Bronchus fibroblast of lung (primary cell): Measurements from ENCODE around the gene STRADA. TPM values are rescaled to one million over a fixed set of nuclear protein-coding genes. Genes with fewer than 3 reads are reported as not detected.

ENCODE experiments used
- total RNA-seq: library from RNA; depleted of rRNA; stranded (reverse); fragments of >200 nt; gene quantifications from 2 replicates; pipeline ENCODE4 v1.2.3, GENCODE V29; 2015

Gene STRADA, protein sequence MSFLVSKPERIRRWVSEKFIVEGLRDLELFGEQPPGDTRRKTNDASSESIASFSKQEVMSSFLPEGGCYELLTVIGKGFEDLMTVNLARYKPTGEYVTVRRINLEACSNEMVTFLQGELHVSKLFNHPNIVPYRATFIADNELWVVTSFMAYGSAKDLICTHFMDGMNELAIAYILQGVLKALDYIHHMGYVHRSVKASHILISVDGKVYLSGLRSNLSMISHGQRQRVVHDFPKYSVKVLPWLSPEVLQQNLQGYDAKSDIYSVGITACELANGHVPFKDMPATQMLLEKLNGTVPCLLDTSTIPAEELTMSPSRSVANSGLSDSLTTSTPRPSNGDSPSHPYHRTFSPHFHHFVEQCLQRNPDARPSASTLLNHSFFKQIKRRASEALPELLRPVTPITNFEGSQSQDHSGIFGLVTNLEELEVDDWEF
- 18.8 and 22.6 TPM in 2 replicates for total RNA-seq

DNA sequence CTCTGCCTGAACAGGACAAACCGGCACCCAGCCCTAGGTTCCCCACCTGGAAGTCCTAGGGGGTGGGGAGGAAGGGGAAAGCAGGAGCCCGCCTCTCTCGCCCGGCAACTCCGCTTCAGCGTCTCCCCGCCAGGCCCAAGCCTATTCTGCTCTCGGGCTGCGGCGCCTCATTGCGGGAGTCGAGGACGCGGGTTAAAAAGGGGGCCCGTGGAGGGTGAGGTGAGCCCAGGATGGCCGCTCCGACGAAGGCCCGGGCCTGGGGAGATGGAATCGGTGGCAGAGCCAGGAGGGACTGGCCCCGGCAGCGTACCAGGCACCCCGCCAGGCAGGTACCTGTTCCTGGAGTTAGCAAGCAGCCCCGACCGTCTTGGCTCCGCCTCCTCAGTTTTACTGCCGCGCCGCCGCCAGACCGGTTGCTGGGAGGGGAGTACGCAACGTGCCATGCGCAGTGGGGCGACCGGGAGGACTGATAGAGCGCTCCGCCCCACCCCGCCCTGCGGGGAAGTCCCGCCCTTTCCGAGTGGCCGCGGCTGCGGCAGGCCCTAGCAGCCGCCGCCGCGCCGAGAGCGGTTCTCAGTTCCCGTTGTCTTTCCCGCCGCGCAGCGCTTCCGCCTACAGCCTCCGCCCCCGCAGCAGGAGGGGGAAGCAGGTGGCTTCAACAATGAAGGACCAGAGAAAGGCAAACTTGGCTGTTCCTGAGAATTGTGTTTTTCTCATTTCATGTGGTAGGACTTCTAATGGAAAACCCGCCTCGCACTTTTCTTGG, at the start of gene STRADA:
STRADA (minus strand) TSS at position 392 of the 766 bp plus-strand sequence. CDS start 13,430 bp downstream, outside the sequence.

DNA sequence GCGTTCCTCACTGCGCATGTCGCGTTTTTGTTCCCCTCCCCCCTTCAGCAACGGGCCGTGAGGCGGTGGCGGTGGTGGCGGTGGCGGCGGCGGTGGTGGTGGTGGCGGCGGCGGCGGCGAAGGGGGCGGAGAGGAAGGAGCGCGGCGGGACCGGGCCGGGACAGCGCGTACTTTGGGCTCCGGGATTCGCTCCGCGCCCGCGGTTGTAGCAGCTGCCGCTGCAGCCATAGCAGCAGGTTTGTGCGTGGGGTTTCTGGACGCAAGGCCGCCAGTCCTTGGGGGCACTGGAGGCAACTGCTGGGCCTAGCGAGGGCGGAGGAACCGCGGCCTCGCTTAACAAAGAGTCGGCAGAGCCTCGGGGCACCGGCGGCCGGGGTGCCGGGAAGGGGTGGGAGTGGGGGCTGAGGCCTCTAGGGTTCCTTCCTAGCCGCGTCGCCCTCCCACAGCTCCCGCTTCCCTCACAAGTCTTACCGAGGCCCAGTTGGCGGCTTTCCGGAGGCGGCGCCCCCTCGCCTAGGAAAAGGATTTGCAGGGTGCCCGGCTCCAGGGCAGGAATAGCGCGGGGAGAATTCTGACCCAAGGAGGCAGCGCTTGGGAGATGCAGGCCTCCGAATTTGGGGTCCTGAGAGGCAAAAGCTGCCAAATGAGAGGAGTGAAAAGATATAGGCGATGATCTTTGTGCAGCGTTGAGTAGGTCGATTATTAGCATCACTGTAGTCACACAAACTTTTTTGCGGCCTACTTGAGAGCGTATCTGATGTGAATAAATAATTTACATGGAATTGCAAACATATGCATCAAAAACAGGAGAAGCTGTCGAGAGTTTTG, 32.8 kb upstream of the STRADA start, which contains the start of gene DDX42:
DDX42 (plus strand) TSS at position 30 of the 828 bp plus-strand sequence. CDS start 12,880 bp downstream, outside the sequence.

DNA sequence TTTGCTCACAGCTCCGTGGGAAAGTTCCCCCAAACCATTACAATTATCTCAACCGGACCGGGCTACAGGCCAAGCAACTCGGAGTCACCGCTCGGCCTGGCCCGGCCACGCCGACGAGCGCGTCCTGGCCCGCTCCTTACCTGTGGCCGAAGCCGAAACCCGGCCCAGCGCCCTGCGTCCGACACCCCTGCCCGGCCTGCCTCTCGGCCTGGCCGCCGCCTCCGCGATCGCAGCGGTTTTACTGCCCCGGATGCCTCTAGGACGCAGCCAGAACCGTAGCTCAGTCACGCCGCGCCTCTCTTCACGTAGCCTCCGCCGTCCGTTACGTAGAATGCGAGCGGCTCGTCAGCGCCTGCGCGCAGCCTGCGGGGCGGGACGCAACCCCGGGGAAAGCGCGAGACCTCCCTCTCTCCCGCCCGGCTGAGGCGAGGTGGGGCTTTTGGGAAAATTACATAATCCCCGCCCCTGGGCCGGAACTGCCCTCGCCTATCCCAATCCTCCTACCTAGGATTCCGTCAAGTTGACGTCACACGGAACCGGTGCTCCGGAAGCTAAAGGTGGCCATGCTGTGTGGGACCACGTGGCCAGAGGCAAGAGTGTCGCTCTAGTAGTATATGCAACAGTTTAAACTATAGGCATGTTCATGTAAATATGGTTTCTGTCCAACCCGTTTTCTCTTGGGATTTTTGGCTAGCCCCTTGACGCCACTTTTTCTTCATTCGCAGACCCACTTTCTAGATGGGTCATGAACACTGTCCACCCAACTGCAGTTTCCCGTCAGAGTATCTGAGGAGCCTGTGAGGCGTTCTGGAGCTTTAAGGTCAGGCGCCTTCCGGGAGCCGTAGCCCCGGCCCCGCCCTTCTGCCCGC, 31.9 kb upstream of the STRADA start, which contains the start of gene CCDC47:
CCDC47 (minus strand) TSS at position 326 of the 869 bp plus-strand sequence. CDS start 7,422 bp downstream, outside the sequence.

DNA sequence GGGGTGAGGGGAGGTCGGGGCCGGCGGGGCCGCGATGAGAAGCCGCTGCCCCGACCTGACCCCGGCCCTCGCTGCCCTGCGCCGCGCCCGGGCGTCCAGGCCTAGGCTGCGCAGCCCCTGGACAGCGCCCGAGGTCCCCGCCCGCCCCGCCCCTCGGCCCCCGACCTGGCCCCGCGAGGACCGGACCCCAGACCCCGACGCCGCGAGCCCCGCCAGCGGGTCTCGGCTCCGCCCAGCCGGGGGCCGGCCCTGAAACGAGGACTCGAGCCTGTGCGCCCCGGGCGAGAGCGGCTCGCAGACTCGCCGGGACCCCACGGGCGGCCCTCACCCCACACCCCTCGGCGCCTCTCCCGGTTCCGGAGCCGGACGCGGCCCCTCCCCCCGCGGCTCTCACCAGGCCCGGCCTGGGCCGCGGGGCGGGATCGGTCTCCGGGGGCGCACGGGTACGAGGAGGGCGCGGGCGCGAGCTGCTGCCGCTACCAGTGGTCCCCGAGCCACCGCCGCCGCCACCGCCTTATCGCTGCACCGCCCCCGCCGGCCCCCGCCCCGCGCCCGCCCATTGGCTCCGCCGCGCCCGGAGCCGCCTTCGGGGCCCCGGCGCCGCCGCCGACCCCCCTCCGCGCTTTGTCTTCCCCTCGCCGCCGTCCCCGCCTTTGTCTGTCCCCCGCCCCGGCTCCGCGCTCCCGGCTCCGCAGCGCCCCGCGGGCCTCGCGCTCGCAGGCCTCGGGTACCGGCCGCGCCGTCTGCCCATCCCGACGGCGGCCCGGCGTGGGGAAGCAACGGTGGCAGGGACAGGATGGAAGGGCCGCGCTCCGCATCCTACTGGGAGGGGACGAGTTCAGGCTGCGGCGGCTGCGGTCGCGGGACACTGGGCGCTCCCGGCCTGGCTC, 41.7 kb downstream of the STRADA start, which contains the start of gene LIMD2:
LIMD2 (minus strand) TSS at position 488 of the 890 bp plus-strand sequence. CDS start 827 bp downstream, outside the sequence.

Other genes with a start within 250 kb of the STRADA start
- gene KCNH6, start 218.4 kb downstream of the STRADA start, total RNA-seq, result not detected in 2 replicates
- gene DCAF7, start 191.3 kb downstream of the STRADA start, total RNA-seq, result 26.3 and 26.4 TPM in 2 replicates
- gene TACO1, start 140.9 kb downstream of the STRADA start, total RNA-seq, result 26.7 and 30.2 TPM in 2 replicates
- gene MAP3K3, start 119.4 kb downstream of the STRADA start, total RNA-seq, result 21.6 and 21.9 TPM in 2 replicates
- 24.4 and 31.3 TPM in 2 replicates for gene LIMD2, start 41.7 kb downstream of the STRADA start, total RNA-seq
- gene CCDC47, start 31.8 kb upstream of the STRADA start, total RNA-seq, result 20.3 and 22.6 TPM in 2 replicates
- gene DDX42, start 32.4 kb upstream of the STRADA start, total RNA-seq, result 27.9 and 31.2 TPM in 2 replicates
- gene PSMC5, start 85.6 kb upstream of the STRADA start, total RNA-seq, result 64.2 and 92.2 TPM in 2 replicates
- gene FTSJ3, start 85.9 kb upstream of the STRADA start, total RNA-seq, result 36.7 and 50.5 TPM in 2 replicates
- gene SMARCD2, start 100.9 kb upstream of the STRADA start, total RNA-seq, result 106 and 111 TPM in 2 replicates
- not detected in 2 replicates for gene CSH2, start 131.9 kb upstream of the STRADA start, total RNA-seq
- gene GH2, start 140.1 kb upstream of the STRADA start, total RNA-seq, result not detected in 2 replicates
- gene CSH1, start 154.8 kb upstream of the STRADA start, total RNA-seq, result not detected in 2 replicates
- gene CSHL1, start 169.5 kb upstream of the STRADA start, total RNA-seq, result not detected in 2 replicates
- not detected in 2 replicates for gene GH1, start 177.0 kb upstream of the STRADA start, total RNA-seq
- not detected in 2 replicates for gene CD79B, start 190.5 kb upstream of the STRADA start, total RNA-seq
- under 0.01 and 0.59 TPM in 2 replicates for gene SCN4A, start 231.1 kb upstream of the STRADA start, total RNA-seq